Measurements from ENCODE around the gene SELP. TPM values are rescaled to one million over a fixed set of nuclear protein-coding genes. Genes with fewer than 3 reads are reported as not detected.

The SELP gene
- total and polyA plus RNA-seq, 4 experiments from 2014 or later = 1.4 to 2.2 (median 1.9) TPM; not detected in 1

DNA sequence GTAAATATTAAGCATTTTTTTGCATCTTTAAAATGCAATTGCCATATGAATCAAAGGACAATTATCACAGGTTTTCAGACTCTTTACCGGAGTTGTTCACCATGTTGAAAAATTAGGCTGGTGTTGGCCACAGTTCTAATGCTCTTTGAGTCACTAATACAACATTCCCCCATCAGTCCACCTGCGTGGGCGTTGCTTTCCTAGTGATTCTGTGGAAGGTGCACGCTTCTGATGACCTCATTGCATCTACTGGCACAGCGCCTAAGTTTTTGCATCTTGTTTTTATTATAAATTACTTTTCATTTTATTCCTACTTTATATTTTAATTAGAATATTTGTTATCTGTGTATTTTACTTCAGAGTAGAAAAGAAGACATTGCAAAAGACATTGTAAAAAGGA, 39.0 kb downstream of the SELP start:
- ChIA-PET CTCF (ENCODE audit: partially characterized antibody) (no interaction called here), POLR2A (ENCODE audit: partially characterized antibody) (interaction anchor here (0.7 kb wide), 1 partner anchor 102 kb away, joined by 5 read pairs; no protein-coding TSS in a partner anchor)
- H3K4me3 Mint-ChIP-seq = no peak overlapping the region
- Histone ChIP-seq H3K36me3 (ENCODE audit: insufficient read depth, low read length) (no peaks in the 10 kb centered on the region), H3K4me1 (ENCODE audit: insufficient read depth, low read length) (peaks cover 39% of the 10 kb centered on the region), H3K27me3 (ENCODE audit: insufficient read depth, low read length) (no peaks in the 10 kb centered on the region), H3K4me3 (ENCODE audit: low read length in 2 of 2) (no peak overlapping the region), H3K27ac (ENCODE audit: low read depth, low read length) (no peak overlapping the region), H3K9me3 (ENCODE audit: control insufficient read depth in 1 of 2, low read length in 2 of 2) (no peaks in the 10 kb centered on the region)
- no peak overlapping the region for H3K27ac Mint-ChIP-seq
- peaks cover 13 to 33% (median 28%) of the 10 kb centered on the region in 4 donors for H3K4me1 Mint-ChIP-seq
- H3K9me3 Mint-ChIP-seq = no peaks in the 10 kb centered on the region
- DNase-seq = no peak
- H3K27me3 Mint-ChIP-seq = peaks cover 0 to 6% of the 10 kb centered on the region in 2 donors
- intact Hi-C loops (cut with micrococcal nuclease) = no loop called here
- no peaks in the 10 kb centered on the region for H3K36me3 Mint-ChIP-seq

DNA sequence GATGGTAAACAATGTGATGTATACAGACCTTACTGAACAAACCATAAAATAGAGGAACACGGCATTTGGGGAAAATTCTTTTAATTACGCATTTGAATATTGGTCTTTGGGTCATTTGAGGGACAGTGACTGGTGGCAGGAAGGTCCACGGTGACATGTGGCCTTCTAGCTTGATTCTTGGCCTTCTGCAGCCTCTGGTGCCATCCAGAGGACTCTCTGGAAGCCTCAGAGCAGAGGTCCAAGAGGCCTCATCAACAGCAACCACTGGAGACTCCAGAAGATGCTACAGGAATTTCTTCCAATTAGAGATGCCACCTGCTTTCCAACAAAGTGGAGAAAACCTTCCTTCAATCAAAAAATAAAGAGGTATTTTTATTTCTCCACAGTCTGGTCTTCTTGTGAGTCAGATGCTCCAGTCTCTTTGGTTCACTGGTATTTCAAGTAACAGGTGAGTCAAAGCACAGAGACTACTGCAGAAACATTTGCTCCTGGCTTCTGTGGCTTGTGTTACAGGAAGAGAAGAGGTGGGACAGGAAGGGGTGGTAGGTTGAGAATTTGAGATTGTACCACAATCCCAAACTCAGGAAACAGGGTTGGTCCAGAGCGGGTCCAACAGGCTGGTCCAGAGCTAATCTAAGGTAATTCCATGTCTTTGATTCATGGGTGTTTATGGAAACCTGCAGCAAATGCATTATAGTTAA, 41.0 kb downstream of the SELP start:
- no peaks in the 10 kb centered on the region for H3K36me3 Mint-ChIP-seq
- peak overlapping the region in 5 of 7 donors; percentile 26 to 81 (median 38) for H3K27ac Mint-ChIP-seq
- no peaks in the 10 kb centered on the region for H3K9me3 Mint-ChIP-seq
- peaks cover 15 to 51% (median 35%) of the 10 kb centered on the region in 4 donors for H3K4me1 Mint-ChIP-seq
- ChIA-PET CTCF (ENCODE audit: partially characterized antibody) (no interaction called here), POLR2A (ENCODE audit: partially characterized antibody) (no interaction called here)
- H3K27me3 Mint-ChIP-seq = peaks cover 0 to 11% of the 10 kb centered on the region in 2 donors
- Histone ChIP-seq H3K27me3 (ENCODE audit: insufficient read depth, low read length) (no peaks in the 10 kb centered on the region), H3K36me3 (ENCODE audit: insufficient read depth, low read length) (no peaks in the 10 kb centered on the region), H3K27ac (ENCODE audit: low read depth, low read length) (no peak overlapping the region), H3K4me3 (ENCODE audit: low read length in 2 of 2) (no peak overlapping the region), H3K4me1 (ENCODE audit: insufficient read depth, low read length) (peaks cover 56% of the 10 kb centered on the region), H3K9me3 (ENCODE audit: control insufficient read depth in 1 of 2, low read length in 2 of 2) (no peaks in the 10 kb centered on the region)
- intact Hi-C loops (cut with micrococcal nuclease) = no loop called here
- DNase-seq = no peak
- H3K4me3 Mint-ChIP-seq = peak overlapping the region in 4 of 8 donors; percentile 26 to 63 (median 44)

DNA sequence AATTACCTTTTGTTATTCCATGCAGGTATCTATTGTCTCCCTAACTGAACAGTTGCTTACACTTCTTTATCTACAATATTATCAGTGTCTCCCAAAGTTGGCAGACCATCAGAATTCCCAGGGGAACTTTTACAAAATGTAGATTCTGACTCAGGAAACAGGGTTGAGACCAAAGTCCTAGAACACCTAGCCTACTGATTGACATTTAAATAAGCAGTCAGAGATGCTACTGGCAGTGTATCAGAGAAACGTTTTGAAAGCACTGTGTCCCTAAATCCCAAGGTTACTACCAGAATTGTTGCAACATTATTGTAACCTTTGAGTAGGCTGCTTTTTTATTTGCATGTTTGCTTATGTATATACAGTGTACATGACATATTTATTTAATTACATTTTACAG, 41.8 kb downstream of the SELP start:
- ChIA-PET CTCF (ENCODE audit: partially characterized antibody) (no interaction called here), POLR2A (ENCODE audit: partially characterized antibody) (no interaction called here)
- H3K36me3 Mint-ChIP-seq = no peaks in the 10 kb centered on the region
- no peaks in the 10 kb centered on the region for H3K27me3 ChIP-seq (ENCODE audit: insufficient read depth, low read length)
- no peaks in the 10 kb centered on the region for H3K9me3 Mint-ChIP-seq
- H3K4me3 Mint-ChIP-seq = peak overlapping the region in 1 of 8 donors; percentile 3
- peaks cover 0 to 11% of the 10 kb centered on the region in 2 donors for H3K27me3 Mint-ChIP-seq
- H3K36me3 ChIP-seq (ENCODE audit: insufficient read depth, low read length) = no peaks in the 10 kb centered on the region
- no peaks in the 10 kb centered on the region for H3K9me3 ChIP-seq (ENCODE audit: control insufficient read depth in 1 of 2, low read length in 2 of 2)
- H3K4me1 ChIP-seq (ENCODE audit: insufficient read depth, low read length) = peaks cover 54% of the 10 kb centered on the region
- peaks cover 15 to 51% (median 36%) of the 10 kb centered on the region in 4 donors for H3K4me1 Mint-ChIP-seq
- no peak overlapping the region for H3K27ac Mint-ChIP-seq
- no peak overlapping the region for H3K4me3 ChIP-seq (ENCODE audit: low read length in 2 of 2)
- intact Hi-C loops (cut with micrococcal nuclease) = no loop called here
- no peak overlapping the region for H3K27ac ChIP-seq (ENCODE audit: low read depth, low read length)
- DNase-seq = no peak

DNA sequence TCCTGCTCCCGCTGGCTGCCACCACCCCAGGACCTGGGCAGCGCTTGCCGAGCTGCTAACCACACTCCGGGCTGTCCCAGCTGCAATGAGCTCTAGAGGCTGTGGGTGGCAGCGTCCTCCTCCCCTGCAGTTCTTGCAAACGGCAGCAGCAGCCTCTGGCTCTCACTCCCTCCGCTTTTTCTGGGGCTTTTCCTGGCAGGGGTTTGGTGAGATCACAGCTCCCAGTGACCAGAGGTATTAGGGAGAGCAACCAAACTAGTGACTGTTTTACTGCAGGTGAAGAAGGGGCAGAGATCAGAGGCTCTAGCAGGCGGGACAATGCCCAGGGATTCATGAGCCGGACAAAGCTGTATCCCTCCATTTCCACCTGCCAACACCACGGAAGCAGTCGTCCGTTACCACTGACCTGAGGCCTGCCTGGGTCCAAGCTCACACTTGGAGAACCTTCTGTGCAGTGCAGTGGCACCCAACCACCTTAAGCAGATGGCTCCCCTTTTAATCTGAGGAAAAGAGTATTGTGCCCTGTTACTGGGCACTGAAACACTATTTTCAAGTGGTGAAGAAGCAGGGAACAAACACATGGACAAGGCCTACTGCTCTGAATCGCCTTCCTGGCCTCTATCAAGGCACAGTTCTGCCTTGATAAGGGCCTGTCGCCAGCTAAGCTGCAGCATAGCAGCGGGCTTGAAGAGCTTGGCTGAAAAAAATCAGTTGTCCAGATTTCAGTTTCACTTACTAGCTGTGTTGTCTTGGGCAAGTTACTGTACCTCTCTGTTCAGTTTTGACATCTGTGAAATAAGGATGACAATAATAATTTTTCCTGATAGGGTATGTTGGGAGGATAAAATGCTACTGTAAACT, 43.3 kb downstream of the SELP start, which contains the start of gene F5:
Gene F5, minus strand, starts transcription at position 87 of the 861 bp plus-strand sequence. CDS start 95 bp downstream, outside the sequence.
- Mint-ChIP-seq H3K27me3 (peaks cover 2 to 11% of the 10 kb centered on the region in 2 donors), H3K4me1 (peaks cover 15 to 51% (median 37%) of the 10 kb centered on the region in 4 donors), H3K9me3 (no peaks in the 10 kb centered on the region), H3K4me3 (peak within 1 kb of the TSS; percentile 86 to 94 (median 89)), H3K27ac (peak within 1 kb of the TSS; percentile 58 to 95 (median 74)), H3K36me3 (no peaks in the 10 kb centered on the region)
- intact Hi-C loops (cut with micrococcal nuclease) = loop anchor here (1.0 to 2.0 kb wide), 6 partner anchors 15 to 223 kb away; partner anchors contain the start of gene METTL18
- no peaks in the 10 kb centered on the region for H3K9me3 ChIP-seq (ENCODE audit: control insufficient read depth in 1 of 2, low read length in 2 of 2)
- H3K4me3 ChIP-seq (ENCODE audit: low read length in 2 of 2) = peak within 1 kb of the TSS; percentile 47 to 62
- ChIA-PET CTCF (ENCODE audit: partially characterized antibody) (interaction anchor here (0.9 to 4.9 kb wide), 28 partner anchors 10 to 320 kb away, joined by 3 to 84 read pairs (median 8); partner anchors contain the start of gene METTL18), POLR2A (ENCODE audit: partially characterized antibody) (interaction anchor here (0.9 to 2.3 kb wide), 14 partner anchors 9 to 125 kb away, joined by 3 to 30 read pairs (median 4); no protein-coding TSS in a partner anchor)
- H3K36me3 ChIP-seq (ENCODE audit: insufficient read depth, low read length) = no peaks in the 10 kb centered on the region
- DNase-seq = peak; percentile 67 to 78 (median 72)
- H3K27ac ChIP-seq (ENCODE audit: low read depth, low read length) = peak within 1 kb of the TSS; percentile 36
- H3K4me1 ChIP-seq (ENCODE audit: insufficient read depth, low read length) = peaks cover 52% of the 10 kb centered on the region
- no peaks in the 10 kb centered on the region for H3K27me3 ChIP-seq (ENCODE audit: insufficient read depth, low read length)

DNA sequence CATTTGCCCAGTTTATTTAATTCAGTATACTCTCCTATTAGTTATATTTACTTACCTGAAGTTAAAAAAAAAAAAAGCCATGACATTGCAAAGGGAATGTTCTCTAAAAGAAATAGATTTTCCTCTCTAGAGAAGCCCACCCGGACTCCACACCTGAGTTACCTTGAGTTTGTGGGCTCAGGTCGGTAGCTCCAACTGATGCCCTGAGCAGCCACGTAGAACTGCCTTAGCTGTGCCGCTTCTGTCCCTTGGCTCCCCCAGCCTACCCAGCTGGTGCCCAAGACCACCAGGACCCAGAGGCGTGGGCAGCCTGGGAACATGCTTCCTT, 43.9 kb downstream of the SELP start:
- Mint-ChIP-seq H3K27ac (peak overlapping the region; percentile 58 to 95 (median 74)), H3K27me3 (peaks cover 2 to 11% of the 10 kb centered on the region in 2 donors), H3K36me3 (no peaks in the 10 kb centered on the region), H3K9me3 (no peaks in the 10 kb centered on the region), H3K4me3 (peak overlapping the region; percentile 86 to 94 (median 89)), H3K4me1 (peaks cover 15 to 51% (median 37%) of the 10 kb centered on the region in 4 donors)
- DNase-seq = no peak
- peak overlapping the region; percentile 47 to 62 for H3K4me3 ChIP-seq (ENCODE audit: low read length in 2 of 2)
- ChIA-PET POLR2A (ENCODE audit: partially characterized antibody) (interaction anchor here (0.9 to 2.3 kb wide), 14 partner anchors 9 to 126 kb away, joined by 3 to 30 read pairs (median 4); no protein-coding TSS in a partner anchor), CTCF (ENCODE audit: partially characterized antibody) (interaction anchor here (0.9 to 4.9 kb wide), 29 partner anchors 9 to 320 kb away, joined by 3 to 84 read pairs (median 8); partner anchors contain the start of gene METTL18)
- H3K4me1 ChIP-seq (ENCODE audit: insufficient read depth, low read length) = peaks cover 52% of the 10 kb centered on the region
- intact Hi-C loops (cut with micrococcal nuclease) = loop anchor here (1.0 to 2.0 kb wide), 6 partner anchors 15 to 223 kb away; partner anchors contain the start of gene METTL18
- no peaks in the 10 kb centered on the region for H3K27me3 ChIP-seq (ENCODE audit: insufficient read depth, low read length)
- no peaks in the 10 kb centered on the region for H3K36me3 ChIP-seq (ENCODE audit: insufficient read depth, low read length)
- H3K9me3 ChIP-seq (ENCODE audit: control insufficient read depth in 1 of 2, low read length in 2 of 2) = no peaks in the 10 kb centered on the region
- peak overlapping the region; percentile 36 for H3K27ac ChIP-seq (ENCODE audit: low read depth, low read length)

DNA sequence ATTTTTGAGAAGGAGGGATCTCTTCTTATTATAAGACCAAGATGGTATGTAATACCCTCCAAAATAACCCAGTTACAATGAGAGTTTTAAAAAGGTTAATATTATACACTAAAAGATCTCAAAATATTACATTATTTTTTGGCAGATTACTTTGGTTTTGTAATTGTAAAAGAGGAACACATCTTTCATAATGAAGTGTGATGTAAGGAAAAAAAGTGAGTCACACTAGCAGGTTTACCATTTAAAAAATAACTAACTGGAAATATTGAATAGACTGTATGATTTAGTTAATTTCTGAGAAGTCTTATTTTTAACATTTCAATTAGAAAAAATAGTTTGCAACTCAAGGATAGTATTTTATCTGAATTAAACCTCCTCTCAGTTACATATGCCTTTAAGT, 44.7 kb downstream of the SELP start:
- POLR2A ChIA-PET (ENCODE audit: partially characterized antibody) = no interaction called here

More for the DNA sequence above, 44.7 kb downstream of the SELP start:
- peaks cover 52% of the 10 kb centered on the region for H3K4me1 ChIP-seq (ENCODE audit: insufficient read depth, low read length)
- no peaks in the 10 kb centered on the region for H3K9me3 ChIP-seq (ENCODE audit: control insufficient read depth in 1 of 2, low read length in 2 of 2)
- CTCF ChIA-PET (ENCODE audit: partially characterized antibody) = interaction anchor here (1.0 to 4.9 kb wide), 12 partner anchors 13 to 224 kb away, joined by 3 to 84 read pairs (median 14); no protein-coding TSS in a partner anchor
- H3K27me3 ChIP-seq (ENCODE audit: insufficient read depth, low read length) = no peaks in the 10 kb centered on the region
- Mint-ChIP-seq H3K36me3 (no peaks in the 10 kb centered on the region), H3K27me3 (peaks cover 2 to 11% of the 10 kb centered on the region in 2 donors), H3K4me3 (peak overlapping the region; percentile 86 to 94 (median 89)), H3K9me3 (no peaks in the 10 kb centered on the region), H3K4me1 (peaks cover 15 to 51% (median 37%) of the 10 kb centered on the region in 4 donors), H3K27ac (peak overlapping the region in 2 of 7 donors; percentile 32 to 51)
- H3K4me3 ChIP-seq (ENCODE audit: low read length in 2 of 2) = peak overlapping the region in 1 of 2 donors; percentile 47
- no peak overlapping the region for H3K27ac ChIP-seq (ENCODE audit: low read depth, low read length)
- DNase-seq = no peak
- H3K36me3 ChIP-seq (ENCODE audit: insufficient read depth, low read length) = no peaks in the 10 kb centered on the region
- intact Hi-C loops (cut with micrococcal nuclease) = no loop called here
